HL-60 (cell line): ENCODE measurements around the gene RIPPLY3.
A peak's percentile ranks its signal among the peaks of the same experiment; 100 is the strongest.

Source experiments
- DNase-seq, 2 experiments: peaks; one replicate each; pipeline ENCODE4 v3.0.0-alpha.2; 2010 to 2020; ENCODE audit warnings: low read depth in 1 of 2, low spot score in 1 of 2
- H3K27ac ChIP-seq: fragments of 250-450 bp; sonication (Bioruptor Pico); replicated peaks from 2 replicates; pipeline ENCODE4 v1.5.1; 2020; ENCODE audit warnings: mild to moderate bottlenecking, moderate library complexity
- H3K27me3 ChIP-seq: fragments of 250-450 bp; sonication (Bioruptor Pico); 2 replicates; pipeline ENCODE4 v1.5.1; 2021; ENCODE audit warnings: mild to moderate bottlenecking, moderate library complexity; ENCODE audit not compliant: insufficient read depth, poor library complexity, severe bottlenecking
- H3K4me3 ChIP-seq: replicated peaks from 2 replicates; pipeline ENCODE4 v1.5.1; 2011; ENCODE audit warnings: mild to moderate bottlenecking, control low read depth, low read length; ENCODE audit not compliant: insufficient read depth
- GABPA ChIP-seq: IDR thresholded peaks from 2 replicates; pipeline ENCODE4 v1.6.1; 2012; ENCODE audit warnings: low read depth
- POLR2AphosphoS5 ChIP-seq: IDR thresholded peaks from 2 replicates; pipeline ENCODE4 v1.6.1; 2012; ENCODE audit warnings: low read depth
- REST ChIP-seq: IDR thresholded peaks from 2 replicates; pipeline ENCODE4 v1.6.1; 2012; ENCODE audit warnings: low read depth; ENCODE audit not compliant: insufficient replicate concordance
- SPI1 ChIP-seq: IDR thresholded peaks from 2 replicates; pipeline ENCODE4 v1.6.1; 2012; ENCODE audit warnings: low read depth, mild to moderate bottlenecking, borderline replicate concordance
- TF ChIP-seq, protein P1 (sequence below): IDR thresholded peaks from one replicate; pipeline ENCODE4 v1.5.1; 2011; ENCODE audit warnings: low read length, control low read depth, inconsistent platforms; ENCODE audit not compliant: insufficient read depth

The RIPPLY3 gene

GRCh38 chr21:36974851-36975192, 31.7 kb upstream of the RIPPLY3 start:
- no peak for DNase-seq
- no peaks in the 10 kb centered on the region for H3K27me3 ChIP-seq
- TF ChIP-seq SPI1 = no peak
- no peak for TF ChIP-seq GABPA
- no peak for TF ChIP-seq POLR2AphosphoS5
- TF ChIP-seq REST = no peak
- TF ChIP-seq, protein P1, sequence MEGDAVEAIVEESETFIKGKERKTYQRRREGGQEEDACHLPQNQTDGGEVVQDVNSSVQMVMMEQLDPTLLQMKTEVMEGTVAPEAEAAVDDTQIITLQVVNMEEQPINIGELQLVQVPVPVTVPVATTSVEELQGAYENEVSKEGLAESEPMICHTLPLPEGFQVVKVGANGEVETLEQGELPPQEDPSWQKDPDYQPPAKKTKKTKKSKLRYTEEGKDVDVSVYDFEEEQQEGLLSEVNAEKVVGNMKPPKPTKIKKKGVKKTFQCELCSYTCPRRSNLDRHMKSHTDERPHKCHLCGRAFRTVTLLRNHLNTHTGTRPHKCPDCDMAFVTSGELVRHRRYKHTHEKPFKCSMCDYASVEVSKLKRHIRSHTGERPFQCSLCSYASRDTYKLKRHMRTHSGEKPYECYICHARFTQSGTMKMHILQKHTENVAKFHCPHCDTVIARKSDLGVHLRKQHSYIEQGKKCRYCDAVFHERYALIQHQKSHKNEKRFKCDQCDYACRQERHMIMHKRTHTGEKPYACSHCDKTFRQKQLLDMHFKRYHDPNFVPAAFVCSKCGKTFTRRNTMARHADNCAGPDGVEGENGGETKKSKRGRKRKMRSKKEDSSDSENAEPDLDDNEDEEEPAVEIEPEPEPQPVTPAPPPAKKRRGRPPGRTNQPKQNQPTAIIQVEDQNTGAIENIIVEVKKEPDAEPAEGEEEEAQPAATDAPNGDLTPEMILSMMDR = no peak
- no peak overlapping the region for H3K4me3 ChIP-seq
- no peak overlapping the region for H3K27ac ChIP-seq

GRCh38 chr21:36976228-36976861, 30.2 kb upstream of the RIPPLY3 start:
- peak in 1 of 2 experiments; percentile 15 for DNase-seq
- TF ChIP-seq, protein P1 = no peak
- TF ChIP-seq POLR2AphosphoS5 (no peak), SPI1 (peak; percentile 51; the same call in 1 of the 2 replicates)
- no peak overlapping the region for H3K4me3 ChIP-seq
- peaks cover 5% of the 10 kb centered on the region for H3K27me3 ChIP-seq
- H3K27ac ChIP-seq = no peak overlapping the region

- TF ChIP-seq, protein P1 = peak; percentile 61
- TF ChIP-seq GABPA = no peak
- no peak for TF ChIP-seq POLR2AphosphoS5
- TF ChIP-seq SPI1 = no peak
- TF ChIP-seq REST = no peak
- Histone ChIP-seq H3K4me3 (no peak overlapping the region), H3K27me3 (peaks cover 8% of the 10 kb centered on the region), H3K27ac (no peak overlapping the region)
- DNase-seq = peak in 1 of 2 experiments; percentile 51
Observed at GRCh38 chr21:36976882-36977651, 29.4 kb upstream of the RIPPLY3 start.
